ENCODE results near the gene ZNF263.
A peak's percentile ranks its signal among the peaks of the same experiment; 100 is the strongest.

The ZNF263 gene

DNA sequence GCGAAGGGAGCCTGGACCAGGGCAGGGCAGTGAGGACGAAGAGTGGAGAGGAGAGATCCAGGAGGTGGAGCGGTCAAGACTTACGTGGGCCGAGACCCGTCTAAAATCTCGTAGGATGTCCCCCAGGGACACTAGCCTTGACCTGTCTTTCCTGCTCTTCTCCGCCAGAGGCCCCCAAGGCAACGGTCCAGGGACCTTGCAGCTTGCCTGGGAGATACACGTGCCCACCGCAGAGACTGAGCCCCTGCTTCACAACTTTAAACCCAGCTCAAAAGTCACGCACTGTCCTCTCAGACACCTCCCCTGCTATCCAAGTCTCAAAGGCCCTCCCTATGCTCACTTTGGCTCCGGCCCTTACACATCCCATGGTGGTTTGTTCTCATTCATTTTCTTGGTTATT lies 12.5 kb downstream of the ZNF263 start (continued):
- TF ChIP-seq, protein P1, sequence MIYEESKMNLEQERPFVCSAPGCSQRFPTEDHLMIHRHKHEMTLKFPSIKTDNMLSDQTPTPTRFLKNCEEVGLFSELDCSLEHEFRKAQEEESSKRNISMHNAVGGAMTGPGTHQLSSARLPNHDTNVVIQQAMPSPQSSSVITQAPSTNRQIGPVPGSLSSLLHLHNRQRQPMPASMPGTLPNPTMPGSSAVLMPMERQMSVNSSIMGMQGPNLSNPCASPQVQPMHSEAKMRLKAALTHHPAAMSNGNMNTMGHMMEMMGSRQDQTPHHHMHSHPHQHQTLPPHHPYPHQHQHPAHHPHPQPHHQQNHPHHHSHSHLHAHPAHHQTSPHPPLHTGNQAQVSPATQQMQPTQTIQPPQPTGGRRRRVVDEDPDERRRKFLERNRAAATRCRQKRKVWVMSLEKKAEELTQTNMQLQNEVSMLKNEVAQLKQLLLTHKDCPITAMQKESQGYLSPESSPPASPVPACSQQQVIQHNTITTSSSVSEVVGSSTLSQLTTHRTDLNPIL (CRISPR knock-in tag; IDR thresholded peaks at IDR 0.05; ENCODE audit: low read depth) = no peak

DNA sequence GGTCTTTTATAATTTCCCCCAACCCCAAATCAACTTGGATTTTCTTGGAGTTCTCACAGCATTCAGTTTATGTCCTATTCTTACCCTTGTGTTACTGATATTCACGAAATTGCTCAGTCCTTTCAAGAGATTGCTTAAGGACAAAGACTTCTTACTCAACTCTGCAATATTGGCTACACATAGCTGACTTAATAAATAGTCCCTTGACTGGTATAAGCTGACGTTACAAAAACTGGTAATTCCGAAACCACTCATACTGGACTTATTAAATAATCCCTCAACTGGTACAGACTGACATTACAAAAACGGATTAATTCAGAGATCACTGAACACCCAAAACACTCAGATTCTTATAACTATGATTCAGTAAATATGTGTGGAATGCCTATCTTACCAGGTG lies 21.1 kb downstream of the ZNF263 start:
- no peak for TF ChIP-seq ZNF8 (CRISPR knock-in tag; IDR thresholded peaks at IDR 0.05)
- TF ChIP-seq ZFP30 (CRISPR knock-in tag; IDR thresholded peaks at IDR 0.05) = no peak
- no peak for TF ChIP-seq ISL1 (CRISPR knock-in tag; IDR thresholded peaks at IDR 0.05)
- no peak for TF ChIP-seq CSDC2 (CRISPR knock-in tag; IDR thresholded peaks at IDR 0.05)
- TF ChIP-seq ARNTL (CRISPR knock-in tag; IDR thresholded peaks at IDR 0.05; ENCODE audit: borderline replicate concordance, low read depth) = no peak
- TF ChIP-seq, protein P1 (CRISPR knock-in tag; IDR thresholded peaks at IDR 0.05; ENCODE audit: low read depth) = no peak
- TF ChIP-seq ZNF565 (CRISPR knock-in tag; conservative IDR thresholded peaks at IDR 0.05; ENCODE audit: low read depth) = no peak
- TF ChIP-seq ZFP3 (CRISPR knock-in tag; IDR thresholded peaks at IDR 0.05) = no peak
- TF ChIP-seq, protein P2, sequence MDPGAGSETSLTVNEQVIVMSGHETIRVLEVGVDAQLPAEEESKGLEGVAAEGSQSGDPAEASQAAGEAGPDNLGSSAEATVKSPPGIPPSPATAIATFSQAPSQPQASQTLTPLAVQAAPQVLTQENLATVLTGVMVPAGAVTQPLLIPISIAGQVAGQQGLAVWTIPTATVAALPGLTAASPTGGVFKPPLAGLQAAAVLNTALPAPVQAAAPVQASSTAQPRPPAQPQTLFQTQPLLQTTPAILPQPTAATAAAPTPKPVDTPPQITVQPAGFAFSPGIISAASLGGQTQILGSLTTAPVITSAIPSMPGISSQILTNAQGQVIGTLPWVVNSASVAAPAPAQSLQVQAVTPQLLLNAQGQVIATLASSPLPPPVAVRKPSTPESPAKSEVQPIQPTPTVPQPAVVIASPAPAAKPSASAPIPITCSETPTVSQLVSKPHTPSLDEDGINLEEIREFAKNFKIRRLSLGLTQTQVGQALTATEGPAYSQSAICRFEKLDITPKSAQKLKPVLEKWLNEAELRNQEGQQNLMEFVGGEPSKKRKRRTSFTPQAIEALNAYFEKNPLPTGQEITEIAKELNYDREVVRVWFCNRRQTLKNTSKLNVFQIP (CRISPR knock-in tag; IDR thresholded peaks at IDR 0.05; ENCODE audit: borderline replicate concordance, low read depth) = no peak
- TF ChIP-seq PPARA (CRISPR knock-in tag; IDR thresholded peaks at IDR 0.05; ENCODE audit: borderline replicate concordance) = no peak
- no peak for TF ChIP-seq BACH2 (CRISPR knock-in tag; IDR thresholded peaks at IDR 0.05; ENCODE audit: borderline replicate concordance)
- TF ChIP-seq GLIS3 (CRISPR knock-in tag; IDR thresholded peaks at IDR 0.05) = no peak
- TF ChIP-seq RARB (CRISPR knock-in tag; IDR thresholded peaks at IDR 0.05) = no peak
- no peak for TF ChIP-seq TOX (CRISPR knock-in tag; IDR thresholded peaks at IDR 0.05; ENCODE audit: borderline replicate concordance)

DNA sequence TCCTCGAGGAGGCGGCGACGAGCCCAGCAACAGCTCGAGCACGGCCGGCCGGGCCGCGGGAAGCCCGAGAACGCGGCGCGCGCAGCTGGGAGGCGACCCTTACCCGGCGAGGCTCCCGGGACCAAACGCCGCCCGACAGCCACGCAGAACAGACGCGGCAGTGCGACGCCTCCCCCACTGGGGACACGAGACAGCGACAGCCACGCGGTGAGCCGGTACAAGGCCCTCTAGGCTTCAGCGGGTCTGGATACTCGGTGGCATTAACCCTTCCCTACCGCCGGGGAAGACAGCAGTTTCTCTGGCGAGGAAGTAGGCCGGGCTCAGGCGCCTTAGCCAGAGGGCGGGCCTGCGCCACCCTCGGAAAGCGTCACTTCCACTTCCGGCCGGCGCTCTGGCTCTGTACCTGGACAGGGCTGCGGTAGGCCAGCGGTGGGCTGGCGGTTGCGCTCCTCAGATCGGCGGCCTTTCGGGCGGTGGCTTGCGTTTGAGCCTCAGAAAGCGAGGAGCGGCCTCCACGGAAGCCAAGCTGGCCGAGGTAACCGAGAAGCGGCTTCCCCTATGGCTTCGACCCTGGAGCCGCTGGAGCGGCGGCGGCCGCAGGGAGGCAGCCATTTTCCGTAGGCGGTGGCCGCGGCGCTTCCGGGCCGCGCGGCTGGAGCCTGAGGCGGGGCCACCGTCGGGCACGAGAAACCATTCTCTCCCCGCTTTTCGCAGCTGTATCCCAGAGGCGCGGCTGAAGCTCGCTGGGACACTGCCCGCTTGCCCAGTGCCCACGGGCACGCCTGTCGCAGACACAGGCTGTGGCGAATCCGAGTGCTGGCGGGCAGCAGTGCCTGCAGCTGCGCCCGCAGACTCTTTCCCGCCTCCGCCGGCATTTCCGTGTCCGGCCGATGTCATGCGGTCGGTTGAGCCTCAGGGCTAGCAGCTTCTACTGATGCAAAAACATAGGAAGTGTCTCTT lies 22.1 kb downstream of the ZNF263 start, which contains the start of the genes TIGD7 and ZNF75A:
TIGD7 (minus strand) TSS at position 322 of the 960 bp plus-strand sequence. CDS start 4,816 bp downstream, outside the sequence.
ZNF75A (plus strand) TSS at position 389 of the 960 bp plus-strand sequence. CDS start 2,932 bp downstream, outside the sequence.
- peak; percentile 99 for ATAC-seq
- TF ChIP-seq ZNF8 (CRISPR knock-in tag; IDR thresholded peaks at IDR 0.05) = peak; percentile 72
- TF ChIP-seq ZFP3 (CRISPR knock-in tag; IDR thresholded peaks at IDR 0.05) = no peak; the same call in 1 of the 2 replicates
- TF ChIP-seq ZFP30 (CRISPR knock-in tag; IDR thresholded peaks at IDR 0.05) = 0 out of 2 replicates have a peak, but pooled peaks have one; percentile 5
- no peak for TF ChIP-seq OSR1 (CRISPR knock-in tag; IDR thresholded peaks at IDR 0.05)
- TF ChIP-seq TCF4 (CRISPR knock-in tag; IDR thresholded peaks at IDR 0.05; ENCODE audit: borderline replicate concordance) = no peak
- TF ChIP-seq, protein P3, sequence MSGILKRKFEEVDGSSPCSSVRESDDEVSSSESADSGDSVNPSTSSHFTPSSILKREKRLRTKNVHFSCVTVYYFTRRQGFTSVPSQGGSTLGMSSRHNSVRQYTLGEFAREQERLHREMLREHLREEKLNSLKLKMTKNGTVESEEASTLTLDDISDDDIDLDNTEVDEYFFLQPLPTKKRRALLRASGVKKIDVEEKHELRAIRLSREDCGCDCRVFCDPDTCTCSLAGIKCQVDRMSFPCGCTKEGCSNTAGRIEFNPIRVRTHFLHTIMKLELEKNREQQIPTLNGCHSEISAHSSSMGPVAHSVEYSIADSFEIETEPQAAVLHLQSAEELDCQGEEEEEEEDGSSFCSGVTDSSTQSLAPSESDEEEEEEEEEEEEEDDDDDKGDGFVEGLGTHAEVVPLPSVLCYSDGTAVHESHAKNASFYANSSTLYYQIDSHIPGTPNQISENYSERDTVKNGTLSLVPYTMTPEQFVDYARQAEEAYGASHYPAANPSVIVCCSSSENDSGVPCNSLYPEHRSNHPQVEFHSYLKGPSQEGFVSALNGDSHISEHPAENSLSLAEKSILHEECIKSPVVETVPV (CRISPR knock-in tag; IDR thresholded peaks at IDR 0.05) = no peak
- TF ChIP-seq BACH2 (CRISPR knock-in tag; IDR thresholded peaks at IDR 0.05; ENCODE audit: borderline replicate concordance) = no peak
- TF ChIP-seq ESRRG (CRISPR knock-in tag; IDR thresholded peaks at IDR 0.05) = no peak
- TF ChIP-seq CSDC2 (CRISPR knock-in tag; IDR thresholded peaks at IDR 0.05) = peak; percentile 34; the same call in 1 of the 2 replicates
- TF ChIP-seq ISL1 (CRISPR knock-in tag; IDR thresholded peaks at IDR 0.05) = no peak
- TF ChIP-seq ZNF565 (CRISPR knock-in tag; conservative IDR thresholded peaks at IDR 0.05; ENCODE audit: low read depth) = no peak
- no peak for TF ChIP-seq ZC3H10 (CRISPR knock-in tag; IDR thresholded peaks at IDR 0.05)
- no peak for TF ChIP-seq RARB (CRISPR knock-in tag; IDR thresholded peaks at IDR 0.05)
- no peak for TF ChIP-seq ARNTL (CRISPR knock-in tag; IDR thresholded peaks at IDR 0.05; ENCODE audit: borderline replicate concordance, low read depth)
- TF ChIP-seq ZNF70 (CRISPR knock-in tag; IDR thresholded peaks at IDR 0.05) = 0 out of 2 replicates have a peak, but pooled peaks have one; percentile 38
- TF ChIP-seq, protein P4, sequence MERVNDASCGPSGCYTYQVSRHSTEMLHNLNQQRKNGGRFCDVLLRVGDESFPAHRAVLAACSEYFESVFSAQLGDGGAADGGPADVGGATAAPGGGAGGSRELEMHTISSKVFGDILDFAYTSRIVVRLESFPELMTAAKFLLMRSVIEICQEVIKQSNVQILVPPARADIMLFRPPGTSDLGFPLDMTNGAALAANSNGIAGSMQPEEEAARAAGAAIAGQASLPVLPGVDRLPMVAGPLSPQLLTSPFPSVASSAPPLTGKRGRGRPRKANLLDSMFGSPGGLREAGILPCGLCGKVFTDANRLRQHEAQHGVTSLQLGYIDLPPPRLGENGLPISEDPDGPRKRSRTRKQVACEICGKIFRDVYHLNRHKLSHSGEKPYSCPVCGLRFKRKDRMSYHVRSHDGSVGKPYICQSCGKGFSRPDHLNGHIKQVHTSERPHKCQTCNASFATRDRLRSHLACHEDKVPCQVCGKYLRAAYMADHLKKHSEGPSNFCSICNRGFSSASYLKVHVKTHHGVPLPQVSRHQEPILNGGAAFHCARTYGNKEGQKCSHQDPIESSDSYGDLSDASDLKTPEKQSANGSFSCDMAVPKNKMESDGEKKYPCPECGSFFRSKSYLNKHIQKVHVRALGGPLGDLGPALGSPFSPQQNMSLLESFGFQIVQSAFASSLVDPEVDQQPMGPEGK (CRISPR knock-in tag; IDR thresholded peaks at IDR 0.05; ENCODE audit: borderline replicate concordance) = 0 out of 2 replicates have a peak, but pooled peaks have one; percentile 29
- TF ChIP-seq, protein P1 (CRISPR knock-in tag; IDR thresholded peaks at IDR 0.05; ENCODE audit: low read depth) = no peak
- peak; percentile 24; the same call in 1 of the 2 replicates for TF ChIP-seq SNAI2 (CRISPR knock-in tag; IDR thresholded peaks at IDR 0.05)
- TF ChIP-seq, protein P2 (CRISPR knock-in tag; IDR thresholded peaks at IDR 0.05; ENCODE audit: borderline replicate concordance, low read depth) = no peak
- TF ChIP-seq PPARA (CRISPR knock-in tag; IDR thresholded peaks at IDR 0.05; ENCODE audit: borderline replicate concordance) = no peak
- no peak for TF ChIP-seq GLIS3 (CRISPR knock-in tag; IDR thresholded peaks at IDR 0.05)

More for the DNA sequence above, 21.1 kb downstream of the ZNF263 start:
- no peak for ATAC-seq
